HL-60 (cell line): Measurements from ENCODE around the gene SPINK1.

Experiments used
- DNase-seq, 2 experiments: peaks; one replicate each; pipeline ENCODE4 v3.0.0-alpha.2; 2010 to 2020; ENCODE audit warnings: low read depth in 1 of 2, low spot score in 1 of 2
- H3K27ac ChIP-seq: fragments of 250-450 bp; sonication (Bioruptor Pico); replicated peaks from 2 replicates; pipeline ENCODE4 v1.5.1; 2020; ENCODE audit warnings: mild to moderate bottlenecking, moderate library complexity
- H3K27me3 ChIP-seq: fragments of 250-450 bp; sonication (Bioruptor Pico); 2 replicates; pipeline ENCODE4 v1.5.1; 2021; ENCODE audit warnings: mild to moderate bottlenecking, moderate library complexity; ENCODE audit not compliant: insufficient read depth, poor library complexity, severe bottlenecking
- H3K4me3 ChIP-seq: replicated peaks from 2 replicates; pipeline ENCODE4 v1.5.1; 2011; ENCODE audit warnings: mild to moderate bottlenecking, control low read depth, low read length; ENCODE audit not compliant: insufficient read depth
- GABPA ChIP-seq: IDR thresholded peaks from 2 replicates; pipeline ENCODE4 v1.6.1; 2012; ENCODE audit warnings: low read depth
- POLR2AphosphoS5 ChIP-seq: IDR thresholded peaks from 2 replicates; pipeline ENCODE4 v1.6.1; 2012; ENCODE audit warnings: low read depth
- SPI1 ChIP-seq: IDR thresholded peaks from 2 replicates; pipeline ENCODE4 v1.6.1; 2012; ENCODE audit warnings: low read depth, mild to moderate bottlenecking, borderline replicate concordance
- TF ChIP-seq, protein P1 (sequence below): IDR thresholded peaks from one replicate; pipeline ENCODE4 v1.5.1; 2011; ENCODE audit warnings: low read length, control low read depth, inconsistent platforms; ENCODE audit not compliant: insufficient read depth
- TF ChIP-seq, protein P2 (sequence below): IDR thresholded peaks from 2 replicates; pipeline ENCODE4 v1.6.1; 2012; ENCODE audit warnings: low read depth; ENCODE audit not compliant: insufficient replicate concordance

SPINK1 gene

DNA sequence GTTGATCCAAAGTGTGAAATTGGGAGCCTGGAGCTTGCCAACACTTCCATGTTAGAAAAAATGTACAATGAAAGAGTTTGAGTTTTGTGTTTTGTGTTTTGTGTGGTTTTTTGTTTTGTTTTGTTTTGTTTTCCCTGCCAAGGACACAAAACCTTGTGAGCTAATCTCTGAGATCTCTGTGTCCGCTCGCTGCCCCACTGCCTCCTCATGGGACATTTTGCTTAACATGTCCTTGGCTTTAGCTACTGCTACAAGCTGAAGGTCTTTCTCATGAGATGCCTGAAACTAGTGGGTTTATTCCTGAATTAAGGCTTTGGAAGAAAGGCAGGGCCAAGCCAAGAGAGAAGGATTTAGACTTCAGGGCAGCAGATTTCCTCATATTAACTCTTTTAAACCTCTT, 41.7 kb downstream of the SPINK1 start:
- TF ChIP-seq, protein P1, sequence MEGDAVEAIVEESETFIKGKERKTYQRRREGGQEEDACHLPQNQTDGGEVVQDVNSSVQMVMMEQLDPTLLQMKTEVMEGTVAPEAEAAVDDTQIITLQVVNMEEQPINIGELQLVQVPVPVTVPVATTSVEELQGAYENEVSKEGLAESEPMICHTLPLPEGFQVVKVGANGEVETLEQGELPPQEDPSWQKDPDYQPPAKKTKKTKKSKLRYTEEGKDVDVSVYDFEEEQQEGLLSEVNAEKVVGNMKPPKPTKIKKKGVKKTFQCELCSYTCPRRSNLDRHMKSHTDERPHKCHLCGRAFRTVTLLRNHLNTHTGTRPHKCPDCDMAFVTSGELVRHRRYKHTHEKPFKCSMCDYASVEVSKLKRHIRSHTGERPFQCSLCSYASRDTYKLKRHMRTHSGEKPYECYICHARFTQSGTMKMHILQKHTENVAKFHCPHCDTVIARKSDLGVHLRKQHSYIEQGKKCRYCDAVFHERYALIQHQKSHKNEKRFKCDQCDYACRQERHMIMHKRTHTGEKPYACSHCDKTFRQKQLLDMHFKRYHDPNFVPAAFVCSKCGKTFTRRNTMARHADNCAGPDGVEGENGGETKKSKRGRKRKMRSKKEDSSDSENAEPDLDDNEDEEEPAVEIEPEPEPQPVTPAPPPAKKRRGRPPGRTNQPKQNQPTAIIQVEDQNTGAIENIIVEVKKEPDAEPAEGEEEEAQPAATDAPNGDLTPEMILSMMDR: no peak
- TF ChIP-seq GABPA (no peak), SPI1 (no peak), POLR2AphosphoS5 (no peak)
- TF ChIP-seq, protein P2, sequence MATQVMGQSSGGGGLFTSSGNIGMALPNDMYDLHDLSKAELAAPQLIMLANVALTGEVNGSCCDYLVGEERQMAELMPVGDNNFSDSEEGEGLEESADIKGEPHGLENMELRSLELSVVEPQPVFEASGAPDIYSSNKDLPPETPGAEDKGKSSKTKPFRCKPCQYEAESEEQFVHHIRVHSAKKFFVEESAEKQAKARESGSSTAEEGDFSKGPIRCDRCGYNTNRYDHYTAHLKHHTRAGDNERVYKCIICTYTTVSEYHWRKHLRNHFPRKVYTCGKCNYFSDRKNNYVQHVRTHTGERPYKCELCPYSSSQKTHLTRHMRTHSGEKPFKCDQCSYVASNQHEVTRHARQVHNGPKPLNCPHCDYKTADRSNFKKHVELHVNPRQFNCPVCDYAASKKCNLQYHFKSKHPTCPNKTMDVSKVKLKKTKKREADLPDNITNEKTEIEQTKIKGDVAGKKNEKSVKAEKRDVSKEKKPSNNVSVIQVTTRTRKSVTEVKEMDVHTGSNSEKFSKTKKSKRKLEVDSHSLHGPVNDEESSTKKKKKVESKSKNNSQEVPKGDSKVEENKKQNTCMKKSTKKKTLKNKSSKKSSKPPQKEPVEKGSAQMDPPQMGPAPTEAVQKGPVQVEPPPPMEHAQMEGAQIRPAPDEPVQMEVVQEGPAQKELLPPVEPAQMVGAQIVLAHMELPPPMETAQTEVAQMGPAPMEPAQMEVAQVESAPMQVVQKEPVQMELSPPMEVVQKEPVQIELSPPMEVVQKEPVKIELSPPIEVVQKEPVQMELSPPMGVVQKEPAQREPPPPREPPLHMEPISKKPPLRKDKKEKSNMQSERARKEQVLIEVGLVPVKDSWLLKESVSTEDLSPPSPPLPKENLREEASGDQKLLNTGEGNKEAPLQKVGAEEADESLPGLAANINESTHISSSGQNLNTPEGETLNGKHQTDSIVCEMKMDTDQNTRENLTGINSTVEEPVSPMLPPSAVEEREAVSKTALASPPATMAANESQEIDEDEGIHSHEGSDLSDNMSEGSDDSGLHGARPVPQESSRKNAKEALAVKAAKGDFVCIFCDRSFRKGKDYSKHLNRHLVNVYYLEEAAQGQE: no peak
- Histone ChIP-seq H3K27me3 (no peaks in the 10 kb centered on the region), H3K27ac (no peak overlapping the region), H3K4me3 (no peak overlapping the region)
- DNase-seq: no peak

DNA sequence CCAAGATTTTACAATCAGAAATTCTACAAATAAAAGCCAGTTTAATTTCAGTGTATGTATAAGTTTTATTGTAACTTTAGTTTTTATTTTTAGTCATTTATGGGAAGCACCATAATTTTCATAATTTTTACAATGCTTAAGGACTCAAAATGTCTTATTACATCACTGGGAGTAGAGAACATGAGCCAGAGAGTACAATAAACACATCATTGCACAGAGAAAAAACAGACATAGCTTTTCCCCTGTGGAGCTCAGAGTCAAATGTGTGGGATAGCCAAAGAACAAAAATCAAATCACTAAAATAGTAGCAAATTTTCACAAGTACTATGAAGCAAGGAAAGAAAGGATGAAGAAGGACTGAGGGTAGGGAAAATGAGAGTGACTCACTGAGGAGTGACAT, 43.4 kb downstream of the SPINK1 start:
- TF ChIP-seq GABPA: no peak
- TF ChIP-seq, protein P2: no peak
- TF ChIP-seq, protein P1: no peak
- TF ChIP-seq POLR2AphosphoS5: no peak
- no peak for TF ChIP-seq SPI1
- Histone ChIP-seq H3K27me3 (peaks cover 7% of the 10 kb centered on the region), H3K4me3 (no peak overlapping the region), H3K27ac (no peak overlapping the region)
- no peak for DNase-seq

DNA sequence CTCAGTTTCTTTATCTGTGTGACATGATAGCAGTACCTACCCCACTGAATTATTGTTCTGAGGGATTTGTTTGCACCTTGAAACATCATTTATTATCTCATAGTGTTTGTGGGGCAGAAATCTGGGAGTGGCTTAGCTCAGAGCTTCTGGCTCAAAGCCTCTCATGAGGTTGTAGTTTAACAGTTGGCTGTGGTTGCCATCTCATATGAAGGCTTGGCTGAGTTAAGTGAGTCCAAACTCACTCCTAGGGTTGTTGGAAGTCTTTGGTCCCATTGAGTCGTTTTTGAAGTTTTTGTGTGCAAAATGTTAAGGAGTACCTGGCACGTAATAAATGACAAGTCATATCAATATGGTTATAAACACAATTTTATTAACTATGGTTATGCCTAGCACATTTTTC, 45.3 kb downstream of the SPINK1 start:
- Histone ChIP-seq H3K4me3 (no peak overlapping the region), H3K27ac (no peak overlapping the region), H3K27me3 (peaks cover 20% of the 10 kb centered on the region)
- DNase-seq: no peak
- TF ChIP-seq, protein P1: no peak
- no peak for TF ChIP-seq GABPA

DNA sequence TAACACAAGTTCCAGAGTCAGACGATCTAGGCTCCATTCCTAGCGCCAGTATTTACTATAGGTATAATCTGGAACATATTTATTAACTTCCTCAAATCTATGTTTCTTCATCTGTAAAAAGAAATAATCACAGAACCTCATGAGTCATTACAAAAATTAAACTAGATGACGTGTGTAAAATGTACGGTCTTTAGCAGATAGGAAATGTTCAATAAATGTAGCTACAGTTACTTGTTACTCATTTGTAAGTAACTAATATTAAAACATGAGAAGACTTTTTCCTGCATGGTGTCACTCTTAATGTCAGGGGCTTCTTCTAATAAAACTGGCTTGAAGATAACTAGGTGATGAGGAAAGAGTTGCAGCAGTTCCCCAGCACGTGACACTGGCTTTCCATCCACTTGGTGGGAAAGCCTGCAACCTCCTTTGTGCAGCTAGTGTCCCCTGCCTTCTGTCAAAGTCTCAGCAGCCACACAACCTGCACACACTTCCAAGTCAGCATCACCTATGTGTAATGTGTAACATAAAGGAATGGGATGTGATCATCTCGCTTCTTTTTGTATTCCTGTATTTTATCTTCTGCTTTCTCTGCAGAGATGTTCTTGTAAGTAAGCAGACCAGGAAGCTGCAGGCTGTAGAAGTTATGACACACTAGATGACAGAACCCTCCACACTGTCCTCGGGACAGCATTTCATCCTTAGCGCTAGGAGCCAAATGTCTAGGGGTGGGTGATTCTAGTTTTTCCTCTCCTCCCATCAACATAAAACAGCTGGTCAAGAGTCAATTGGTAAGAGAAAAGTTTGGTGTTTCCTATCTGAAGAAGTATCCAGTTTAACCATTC, 47.1 kb downstream of the SPINK1 start:
- TF ChIP-seq GABPA (no peak), SPI1 (no peak), POLR2AphosphoS5 (no peak)
- TF ChIP-seq, protein P1: no peak
- Histone ChIP-seq H3K27ac (no peak overlapping the region), H3K4me3 (no peak overlapping the region), H3K27me3 (peaks cover 24% of the 10 kb centered on the region)
- no peak for DNase-seq
